CD4-positive, alpha-beta T cell treated with Interleukin-6 for 4 hours (primary cell): ENCODE results near the gene FLT4.
"Not testable (repeated sequence)": the region's sequence is repeated elsewhere in the genome, so short reads cannot be mapped to it uniquely, and the experiment has no call there.

Experiments used
- DNase-seq: peaks from one replicate; pipeline ENCODE4 v3.0.0-alpha.2; 2020; ENCODE audit warnings: mixed read lengths

Gene FLT4

GRCh38 chr5:180649297-180650039, at the start of gene FLT4:
Gene FLT4, minus strand, starts transcription at chr5:180649600. Its CDS starts 55 bp downstream, at chr5:180649545.
- peak; percentile 17 for DNase-seq

DNA sequence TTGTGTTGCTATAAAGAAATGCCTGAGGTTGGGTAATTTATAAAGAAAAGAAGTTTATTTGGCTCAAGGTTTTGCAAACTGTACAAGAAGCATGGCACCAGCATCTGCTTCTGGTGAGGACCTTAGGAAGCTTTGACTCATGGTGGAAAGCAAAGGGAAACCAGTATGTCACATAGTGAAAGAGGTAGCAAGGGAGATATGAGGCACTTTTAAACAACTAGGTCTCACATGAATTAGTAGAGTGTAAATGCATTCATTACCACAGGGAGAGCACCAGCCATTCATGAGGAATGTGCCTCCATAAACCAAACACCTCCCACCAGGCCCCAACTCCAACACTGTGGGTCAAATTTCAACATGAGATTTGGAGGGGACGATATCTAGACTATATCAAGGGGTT, 49.6 kb upstream of the FLT4 start:
- DNase-seq, result no peak

DNA sequence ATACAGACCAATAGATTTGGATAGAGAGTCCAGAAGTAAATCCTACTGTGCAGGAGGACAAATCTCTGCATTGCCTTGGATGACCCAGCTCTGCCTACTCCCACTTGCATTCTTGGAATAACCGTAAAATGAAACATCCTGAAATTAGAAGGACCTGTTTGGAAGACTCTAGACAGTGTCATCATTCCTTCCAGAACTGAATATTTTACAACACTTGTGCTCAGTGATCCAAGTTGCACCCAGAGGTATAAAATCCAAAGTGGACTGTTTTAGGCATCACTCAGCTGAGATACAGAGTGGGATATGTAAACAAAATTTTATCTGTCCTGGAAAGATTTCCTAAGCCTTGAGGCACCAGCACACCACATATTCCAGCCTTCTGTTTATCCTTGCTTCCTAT, 46.7 kb upstream of the FLT4 start:
- DNase-seq, result no peak

GRCh38 chr5:180692429-180692828, 43.0 kb upstream of the FLT4 start:
- no peak for DNase-seq

GRCh38 chr5:180691046-180691445, 41.6 kb upstream of the FLT4 start:
- no peak for DNase-seq

DNA sequence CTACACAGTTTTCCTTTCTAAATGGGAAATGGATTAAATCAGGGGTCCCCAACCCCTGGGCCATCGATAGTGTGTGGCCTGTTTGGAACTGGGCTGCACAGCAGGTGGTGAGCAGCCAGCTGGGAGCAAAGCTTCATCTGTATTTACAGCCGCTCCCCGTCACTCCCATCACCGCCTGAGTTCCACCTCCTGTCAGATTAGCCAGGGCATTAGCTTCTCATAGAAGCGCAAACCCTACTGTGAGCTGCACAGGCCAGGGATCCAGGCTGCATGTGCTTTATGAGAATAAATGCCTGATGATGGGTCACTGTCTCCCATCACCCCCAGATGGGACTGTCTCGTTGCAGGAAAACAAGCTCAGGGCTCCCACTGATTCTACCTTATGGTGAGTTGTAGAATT, 41.2 kb upstream of the FLT4 start:
- DNase-seq, result no peak

DNA sequence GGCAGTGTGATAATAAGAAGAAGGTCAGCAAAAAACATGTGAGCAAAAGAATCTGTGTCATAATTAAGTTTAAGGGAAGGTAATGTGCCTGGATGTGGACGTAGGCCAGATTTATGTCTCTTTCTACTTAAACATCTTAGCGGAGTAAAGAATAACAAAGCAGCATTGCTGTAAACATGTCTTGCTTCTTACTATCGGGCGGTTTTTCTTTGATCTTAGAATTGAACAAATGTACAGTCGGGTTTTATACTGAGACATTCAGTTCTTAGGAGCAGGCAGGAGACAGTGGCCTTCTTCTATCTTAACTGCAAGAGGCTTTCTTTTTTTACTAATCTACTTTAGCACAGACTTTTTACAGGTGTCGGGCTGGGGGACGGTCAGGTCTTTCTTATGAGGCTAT, 40.4 kb upstream of the FLT4 start:
- DNase-seq, result peak; percentile 9

GRCh38 chr5:180689071-180689694, 39.8 kb upstream of the FLT4 start:
- DNase-seq, result peak; percentile 69

DNA sequence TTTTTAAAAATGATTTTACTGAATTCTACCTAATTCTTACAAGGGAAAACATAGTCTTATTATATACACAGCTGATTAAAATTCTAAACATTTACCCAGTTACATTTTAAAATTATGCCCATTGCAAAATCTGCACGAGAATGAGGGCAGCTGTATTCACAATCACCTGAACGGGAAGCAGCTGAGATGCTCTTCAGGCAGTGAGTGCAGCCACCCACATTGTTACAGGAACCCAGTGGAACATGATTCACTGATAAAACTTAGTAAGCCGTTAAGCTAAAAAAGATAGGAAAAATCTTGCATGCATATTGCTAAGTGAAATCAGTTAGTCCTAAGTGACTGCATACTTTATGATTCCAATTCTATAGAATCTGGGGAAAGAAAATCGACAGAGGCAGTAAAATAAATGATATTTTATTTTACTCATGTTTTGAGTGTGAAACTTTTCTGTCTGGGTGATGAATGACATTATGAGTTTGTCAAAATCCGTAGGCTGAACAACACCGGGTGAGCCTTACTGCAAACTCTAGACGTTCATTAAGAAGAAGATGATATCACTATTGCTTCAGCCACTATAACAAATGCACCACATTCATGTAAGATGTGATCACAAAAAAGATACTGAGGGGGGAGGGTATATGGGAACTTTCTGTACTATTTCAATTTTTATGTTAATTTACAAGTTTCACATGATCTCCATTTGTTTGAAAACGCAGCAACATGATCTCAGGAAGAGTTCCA, 39.1 kb upstream of the FLT4 start:
- peak; percentile 58 for DNase-seq

- not testable (repeated sequence) for DNase-seq
These were observed 37.4 kb upstream of the FLT4 start for GRCh38 chr5:180686799-180687198.

GRCh38 chr5:180684623-180685161, 35.3 kb upstream of the FLT4 start:
- peak; percentile 62 for DNase-seq

DNA sequence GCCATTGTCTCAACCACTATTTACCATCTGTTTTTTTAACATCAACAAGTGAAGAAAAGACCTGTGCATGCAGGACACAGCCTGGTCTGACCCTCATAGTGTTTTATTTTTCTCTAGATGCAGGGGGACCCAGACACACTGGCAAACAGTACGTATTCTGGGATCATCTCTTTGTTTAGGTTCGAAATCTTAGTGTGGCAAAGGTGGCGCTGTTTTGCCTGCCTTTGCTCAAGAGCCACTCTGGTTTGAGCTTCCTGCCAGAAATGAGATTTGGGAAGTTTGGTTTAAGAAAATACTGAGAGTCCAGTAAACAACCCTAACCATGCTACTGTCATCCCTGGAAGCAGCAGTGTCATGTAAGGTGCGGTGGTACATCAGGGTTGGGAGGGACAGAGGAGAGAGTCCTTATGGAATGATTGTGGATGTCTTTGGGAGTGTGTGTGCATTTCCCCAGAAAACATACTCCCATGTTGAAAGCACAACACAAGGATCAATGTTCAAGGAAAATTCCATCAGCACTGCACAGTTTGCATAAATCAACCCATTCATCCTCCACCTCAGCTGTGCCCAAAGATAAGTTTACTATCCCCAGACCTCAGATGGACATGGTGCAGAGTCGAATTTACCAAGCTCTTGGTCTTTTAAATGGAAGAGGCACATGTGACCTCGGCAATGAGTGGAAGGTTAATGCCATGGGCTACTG, 34.0 kb upstream of the FLT4 start:
- DNase-seq, result peak; percentile 26

DNA sequence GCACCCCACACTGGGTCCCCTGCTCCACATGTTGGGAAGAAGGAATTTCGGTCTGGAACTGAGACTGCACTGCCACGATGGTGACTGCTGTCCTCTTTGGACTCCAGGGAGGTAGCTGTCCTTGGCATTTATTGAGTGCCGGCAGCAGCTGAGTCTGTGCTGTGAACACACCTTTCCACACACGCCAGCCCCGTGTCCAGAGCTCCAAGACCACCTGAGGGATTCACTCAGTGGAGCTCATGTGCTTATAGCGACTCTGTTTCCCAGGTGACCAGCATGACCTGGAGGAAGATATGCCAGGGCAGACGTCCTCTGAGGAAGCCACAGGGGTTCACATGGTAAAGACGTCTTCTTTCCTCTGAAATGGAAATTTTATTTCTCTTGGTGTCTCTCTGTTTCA, 33.2 kb upstream of the FLT4 start:
- DNase-seq, result no peak

DNA sequence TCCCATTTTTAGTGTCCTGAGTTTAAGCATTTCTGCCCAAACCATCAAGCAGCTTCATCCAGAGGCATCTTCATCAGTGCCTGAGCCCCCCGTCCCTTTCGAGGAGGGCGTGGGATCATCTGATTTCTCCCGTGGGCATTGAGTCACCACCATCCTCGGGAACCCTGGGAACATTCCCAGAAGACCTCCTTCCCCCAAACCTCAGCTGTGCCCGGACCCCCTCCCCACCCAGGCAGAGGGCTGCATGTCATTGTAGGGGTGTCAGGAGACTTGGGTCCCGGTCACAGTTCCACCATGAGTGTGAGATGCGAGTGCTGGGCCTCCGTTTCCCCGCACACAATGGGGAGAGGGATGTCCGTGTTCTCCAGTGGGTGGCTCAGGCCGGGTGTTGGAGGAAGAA, 32.6 kb upstream of the FLT4 start:
- DNase-seq, result not testable (repeated sequence)

DNA sequence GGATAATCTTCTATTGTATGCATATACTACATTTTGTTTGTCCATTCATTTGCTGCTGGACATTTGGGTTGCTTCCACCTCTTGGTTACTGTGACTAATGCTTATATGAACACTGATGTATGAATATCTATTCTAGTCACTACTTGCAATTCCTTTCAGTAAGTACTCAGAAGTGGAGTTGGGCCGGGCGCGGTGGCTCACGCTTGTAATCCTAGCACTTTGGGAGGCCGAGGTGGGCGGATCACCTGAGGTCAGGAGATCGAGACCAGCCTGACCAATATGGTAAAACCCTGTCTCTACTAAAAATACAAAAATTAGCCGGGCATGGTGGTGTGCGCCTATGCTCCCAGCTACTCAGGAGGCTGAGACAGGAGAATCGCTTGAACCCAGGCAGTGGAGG, 28.9 kb upstream of the FLT4 start:
- not testable (repeated sequence) for DNase-seq

GRCh38 chr5:180675036-180675635, 25.7 kb upstream of the FLT4 start:
- no peak for DNase-seq

DNA sequence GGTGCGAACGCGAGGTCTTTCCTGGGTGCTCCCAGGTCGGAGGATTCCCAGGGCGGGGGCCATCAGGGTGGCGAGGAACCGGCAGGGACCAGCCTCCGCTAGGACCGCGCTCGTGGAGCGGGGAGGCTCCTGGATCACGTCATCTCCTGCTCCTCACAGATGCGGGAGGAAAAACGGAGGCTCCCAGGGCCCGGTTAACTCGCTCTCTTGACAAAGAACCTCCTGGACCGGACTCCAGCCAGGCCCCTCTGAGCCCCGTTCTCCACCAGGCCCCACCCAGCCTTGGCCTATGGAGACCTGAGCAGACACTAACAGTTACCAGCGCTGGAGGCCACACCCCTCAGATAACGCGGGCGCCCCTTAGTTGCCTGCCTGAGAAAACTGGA, 24.7 kb upstream of the FLT4 start:
- not testable (repeated sequence) for DNase-seq

DNA sequence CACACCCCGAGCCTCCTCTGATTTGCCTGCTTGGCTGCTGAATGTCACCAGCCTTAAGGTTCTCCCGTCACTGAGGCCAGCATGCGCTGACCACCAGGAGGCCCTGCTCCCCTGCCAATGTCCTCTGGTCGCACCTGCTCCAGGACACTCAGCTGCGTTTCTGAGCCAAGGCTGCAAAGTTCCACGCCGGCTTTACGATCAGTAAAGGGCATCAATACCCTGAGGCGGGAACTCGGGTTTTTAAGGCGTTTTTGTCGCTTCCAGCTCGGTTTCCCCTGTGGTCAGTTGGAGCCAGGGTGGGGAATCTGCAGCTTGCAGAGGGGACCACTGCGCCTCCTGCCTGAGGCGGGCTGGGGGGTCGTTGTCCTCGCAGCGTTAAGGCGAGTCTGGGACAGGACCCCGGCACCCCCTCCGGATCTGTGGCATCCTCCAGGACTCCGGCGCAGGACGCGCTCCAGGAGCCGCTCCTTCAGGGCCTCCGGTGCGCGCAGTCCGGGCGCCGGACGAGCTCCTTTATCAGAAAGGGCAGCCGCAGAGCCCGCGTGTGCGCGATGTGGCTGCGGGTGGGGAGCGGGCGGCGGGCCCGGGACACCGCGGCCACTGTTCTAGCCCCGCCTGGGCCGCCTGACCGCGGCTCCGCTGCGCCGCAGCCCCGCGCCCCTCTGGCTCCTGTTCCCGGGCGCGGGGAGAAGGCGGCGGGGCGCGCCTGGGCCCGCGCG, 24.1 kb upstream of the FLT4 start:
- DNase-seq, result peak; percentile 14

DNA sequence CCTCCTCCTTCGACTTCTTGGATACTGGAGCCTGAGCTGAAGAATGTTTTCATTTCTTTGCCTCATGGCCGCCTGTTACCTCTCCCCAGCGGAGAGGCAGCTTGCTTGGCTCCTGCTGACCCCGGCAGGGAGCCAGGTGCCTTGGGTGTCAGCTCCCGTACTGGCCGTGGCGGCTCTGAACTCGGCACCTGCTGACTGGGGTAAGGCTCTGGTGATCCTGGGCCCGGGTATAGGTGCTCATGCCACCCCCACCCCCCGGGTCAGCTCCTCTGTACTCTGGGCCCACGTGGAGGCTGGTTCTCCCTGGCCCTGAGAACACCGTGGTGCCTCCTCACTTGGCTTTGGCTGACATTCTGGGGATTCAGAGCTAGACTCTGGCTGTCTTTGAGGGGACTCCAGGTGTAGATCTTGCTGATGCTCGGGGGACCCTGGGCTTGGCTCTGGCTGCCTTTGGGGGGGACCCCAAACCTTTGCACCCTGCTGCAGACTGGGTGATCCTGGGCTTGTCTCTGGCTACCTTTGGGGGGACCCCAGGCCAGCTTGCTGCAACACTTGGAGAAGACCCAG, 22.6 kb upstream of the FLT4 start:
- not testable (repeated sequence) for DNase-seq

GRCh38 chr5:180670586-180671359, 21.4 kb upstream of the FLT4 start:
- DNase-seq, result peak; percentile 71

GRCh38 chr5:180670157-180670556, 20.8 kb upstream of the FLT4 start:
- DNase-seq, result no peak
